Upper lobe of right lung (tissue), 1 donor: Measurements from ENCODE around the gene SHISA6. TPM values are rescaled to one million over a fixed set of nuclear protein-coding genes. Genes with fewer than 3 reads are reported as not detected.

ENCODE experiments used
- ATAC-seq: fragments of 200-7000 bp; cut with Tn5 transposase; one replicate; pipeline ENCODE4 v1.9.1; 2020; ENCODE audit warnings: mild to moderate bottlenecking, moderate library complexity
- DNase-seq: peaks from one replicate; pipeline ENCODE4 v3.0.0-alpha.2; 2020
- H3K27ac ChIP-seq: fragments of 200-600 bp; one replicate; pipeline ENCODE4 v1.8.0; 2022
- H3K27me3 ChIP-seq: fragments of 200-600 bp; one replicate; pipeline ENCODE4 v1.8.0; 2022; ENCODE audit warnings: mild to moderate bottlenecking
- H3K36me3 ChIP-seq: fragments of 200-600 bp; one replicate; pipeline ENCODE4 v1.8.0; 2022
- H3K4me1 ChIP-seq: fragments of 200-600 bp; one replicate; pipeline ENCODE4 v1.8.0; 2022
- H3K4me3 ChIP-seq: fragments of 200-600 bp; one replicate; pipeline ENCODE4 v1.8.0; 2022; ENCODE audit warnings: mild to moderate bottlenecking
- H3K9me3 ChIP-seq: fragments of 200-600 bp; one replicate; pipeline ENCODE4 v1.8.0; 2022
- CTCF ChIP-seq: fragments of 200-600 bp; IDR thresholded peaks from one replicate; pipeline ENCODE4 v1.8.0; 2022; ENCODE audit warnings: antibody characterized with exemption
- intact Hi-C: fragments of 100-400 bp; cut with DNase I; formaldehyde crosslinking; loops from one replicate; pipeline ENCODE4 v1.11.0; 2022
- total RNA-seq: library from RNA; stranded (reverse); fragmentation: NEBNext Ultra II Directional; extraction: Animal tissue kit (Norgen Biotek cat#: 25700); gene quantifications from one replicate; pipeline ENCODE4 v1.2.1, GENCODE V29; 2021
- donor health status: DM: no; HTN: yes; CAD: no; lungs with severe emphysema.

Gene SHISA6
- total RNA-seq, 1 donor from 2014 or later = not detected

GRCh38 chr17:11487469-11487868 lies 246.5 kb downstream of the SHISA6 start:
- intact Hi-C loops = no loop called here
- TF ChIP-seq CTCF = no peak

GRCh38 chr17:11488407-11488806 lies 247.4 kb downstream of the SHISA6 start:
- intact Hi-C loops = no loop called here
- no peak for TF ChIP-seq CTCF
- no peaks in the 10 kb centered on the region for H3K4me1 ChIP-seq

More at GRCh38 chr17:11487469-11487868, 246.5 kb downstream of the SHISA6 start:
- Histone ChIP-seq H3K4me1 (no peaks in the 10 kb centered on the region), H3K4me3 (no peak overlapping the region), H3K27me3 (no peaks in the 10 kb centered on the region), H3K9me3 (no peaks in the 10 kb centered on the region), H3K27ac (no peak overlapping the region), H3K36me3 (no peaks in the 10 kb centered on the region)
- DNase-seq (no peak), ATAC-seq (no peak)

GRCh38 chr17:11490171-11490755 lies 249.2 kb downstream of the SHISA6 start:
- Histone ChIP-seq H3K4me3 (no peak overlapping the region), H3K9me3 (no peaks in the 10 kb centered on the region), H3K36me3 (no peaks in the 10 kb centered on the region), H3K27me3 (no peaks in the 10 kb centered on the region), H3K4me1 (no peaks in the 10 kb centered on the region), H3K27ac (no peak overlapping the region)
- ATAC-seq (no peak), DNase-seq (no peak)
- no peak for TF ChIP-seq CTCF
- intact Hi-C loops = no loop called here

More at GRCh38 chr17:11488407-11488806, 247.4 kb downstream of the SHISA6 start:
- Histone ChIP-seq H3K9me3 (no peaks in the 10 kb centered on the region), H3K36me3 (no peaks in the 10 kb centered on the region), H3K4me3 (no peak overlapping the region), H3K27me3 (no peaks in the 10 kb centered on the region), H3K27ac (no peak overlapping the region)
- ATAC-seq (no peak), DNase-seq (no peak)

- TF ChIP-seq CTCF = no peak
- no peaks in the 10 kb centered on the region for H3K4me1 ChIP-seq
- intact Hi-C loops = no loop called here
Measured at GRCh38 chr17:11492511-11492910, 251.5 kb downstream of the SHISA6 start.

GRCh38 chr17:11493936-11494335 lies 252.9 kb downstream of the SHISA6 start:
- intact Hi-C loops = no loop called here
- no peaks in the 10 kb centered on the region for H3K9me3 ChIP-seq
- H3K36me3 ChIP-seq = no peaks in the 10 kb centered on the region
- no peaks in the 10 kb centered on the region for H3K4me1 ChIP-seq
- H3K4me3 ChIP-seq = no peak overlapping the region
- H3K27ac ChIP-seq = no peak overlapping the region
- TF ChIP-seq CTCF = no peak
- ATAC-seq = no peak
- H3K27me3 ChIP-seq = no peaks in the 10 kb centered on the region
- no peak for DNase-seq

More at GRCh38 chr17:11492511-11492910, 251.5 kb downstream of the SHISA6 start:
- H3K27ac ChIP-seq = no peak overlapping the region
- H3K36me3 ChIP-seq = no peaks in the 10 kb centered on the region
- no peaks in the 10 kb centered on the region for H3K27me3 ChIP-seq
- DNase-seq (no peak), ATAC-seq (no peak)
- H3K4me3 ChIP-seq = no peak overlapping the region
- H3K9me3 ChIP-seq = no peaks in the 10 kb centered on the region

- no peaks in the 10 kb centered on the region for H3K9me3 ChIP-seq
- no peak overlapping the region for H3K27ac ChIP-seq
- TF ChIP-seq CTCF = no peak
- H3K36me3 ChIP-seq = no peaks in the 10 kb centered on the region
- intact Hi-C loops = no loop called here
- DNase-seq = no peak
- H3K27me3 ChIP-seq = no peaks in the 10 kb centered on the region
- H3K4me1 ChIP-seq = no peaks in the 10 kb centered on the region
- H3K4me3 ChIP-seq = no peak overlapping the region
- ATAC-seq = no peak
Measured at GRCh38 chr17:11495613-11496012, 254.6 kb downstream of the SHISA6 start.
